HTERT RPE-1 (cell line): ENCODE measurements around the gene CABP4.

ENCODE experiments used
- in situ Hi-C: fragments of 300-500 bp; cut with MboI; formaldehyde crosslinking; loops from 4 replicates; pipeline ENCODE4 v1.14.3; 2020; ENCODE audit warnings: low sequenced_read_pairs

The CABP4 gene

DNA sequence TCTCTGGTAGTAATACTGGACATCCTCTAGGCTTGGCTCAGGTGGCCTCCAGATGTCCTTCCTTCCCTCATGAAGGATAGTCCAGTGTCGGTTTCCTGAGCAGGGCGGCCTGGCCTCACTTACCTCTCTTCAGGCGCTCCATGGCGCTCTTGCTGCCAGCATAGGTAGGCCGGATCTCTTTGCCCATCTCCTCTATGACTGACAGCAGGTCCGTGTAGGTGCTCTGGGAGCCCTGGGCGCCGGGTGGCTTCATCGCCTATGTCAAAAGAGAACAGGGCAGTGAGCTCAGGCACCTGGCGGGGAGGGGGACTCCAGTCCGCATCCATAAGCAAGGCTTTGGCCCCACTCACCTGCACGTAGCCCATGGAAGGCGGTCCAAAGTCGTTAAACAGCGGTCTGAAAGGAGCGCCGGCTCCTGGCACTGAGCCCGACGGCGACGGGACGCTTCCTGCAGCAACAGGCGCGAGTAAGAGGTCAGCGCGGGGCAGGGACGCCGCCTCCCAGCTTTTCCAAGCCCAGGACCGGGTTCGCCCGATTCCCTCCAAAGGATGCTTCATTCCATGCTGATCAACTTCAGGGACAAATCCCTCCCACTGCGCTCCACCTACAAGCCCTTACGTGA, 52.2 kb downstream of the CABP4 start:
- in situ Hi-C loops, result no loop called here

DNA sequence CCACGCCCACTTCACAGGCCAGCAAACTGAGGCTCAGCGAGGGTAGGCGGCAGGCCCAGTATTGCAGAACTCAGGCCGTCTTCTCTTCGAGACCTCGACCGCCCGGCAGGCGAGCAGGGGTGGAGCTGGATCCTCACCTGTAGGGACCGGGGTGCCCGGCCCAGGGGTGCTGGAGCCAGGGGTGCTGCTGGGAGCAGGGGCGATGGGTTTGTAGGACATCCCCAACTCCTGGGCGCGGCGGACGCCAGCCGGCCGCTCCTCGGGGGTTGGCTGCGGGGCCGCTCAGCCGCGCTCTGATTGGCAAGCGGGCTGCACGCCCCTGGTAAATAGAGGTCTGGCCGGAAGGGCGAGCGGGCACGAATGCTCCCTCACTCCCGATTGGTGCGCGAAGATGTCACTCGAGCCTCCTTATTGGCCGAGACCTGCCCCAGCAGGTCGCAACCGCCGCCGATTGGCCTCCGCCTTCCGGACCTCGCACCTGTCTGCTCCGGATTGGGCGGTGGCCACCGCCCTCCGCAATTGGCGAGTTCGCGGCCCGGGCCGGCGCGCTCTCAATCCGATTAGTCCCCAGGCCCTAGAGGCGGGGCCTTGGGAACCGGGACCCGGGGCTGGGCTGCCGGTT, 52.8 kb downstream of the CABP4 start, which contains the start of gene CDK2AP2:
TSS of gene CDK2AP2 (minus strand) at position 299 of the 622 bp plus-strand sequence. CDS start at position 219, 80 bp downstream.
- in situ Hi-C loops, result no loop called here

DNA sequence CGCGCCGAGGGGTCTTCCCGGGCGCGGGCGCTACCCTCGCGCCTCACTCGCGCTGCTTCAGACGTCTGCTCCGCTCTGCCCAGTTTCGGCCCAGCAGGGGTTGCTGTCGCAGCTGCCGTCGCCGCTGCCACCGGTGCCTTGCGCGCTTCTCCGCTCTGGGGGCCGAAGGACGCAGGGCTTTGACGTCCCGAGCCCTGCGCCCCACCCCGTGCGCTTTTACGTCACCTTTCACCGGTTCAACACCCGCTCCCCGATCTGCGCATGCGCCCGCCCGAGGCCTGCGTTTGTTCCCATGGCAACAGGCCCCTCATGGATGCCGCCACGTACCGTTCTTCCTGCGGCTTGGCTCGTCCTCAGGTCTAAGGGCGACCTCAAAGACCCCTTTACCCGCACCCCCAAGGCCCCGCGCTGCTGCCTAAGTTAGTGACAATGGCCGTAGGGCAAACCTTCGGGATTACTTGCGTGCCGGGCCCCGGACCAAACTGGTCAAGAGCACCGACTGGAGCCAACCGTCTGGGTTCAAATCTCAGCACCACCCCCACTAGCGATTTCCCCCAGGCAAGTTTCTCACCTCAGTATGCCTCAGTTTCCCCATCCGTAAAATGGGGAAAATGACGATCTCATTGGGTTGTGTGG, 53.5 kb downstream of the CABP4 start:
- in situ Hi-C loops, result no loop called here

- in situ Hi-C loops, result no loop called here
Observed at GRCh38 chr11:67510023-67510345, 54.8 kb downstream of the CABP4 start.
